CD4-positive, CD25-positive, alpha-beta regulatory T cell (primary cell): ENCODE results near the gene FGD5. TPM values are rescaled to one million over a fixed set of nuclear protein-coding genes. Genes with fewer than 3 reads are reported as not detected.

Experiments
- ATAC-seq, 2 donors: fragments of 150-1000 bp; cut with Tn5 transposase; one replicate each; pipeline ENCODE4 v1.10.0; 2021; ENCODE audit warnings: low read depth in 2 of 2, moderate number of reproducible peaks in 2 of 2, moderate library complexity in 1 of 2
- DNase-seq, 3 donors: peaks; one replicate each; pipeline versions ENCODE4 v3.0.0 to v3.0.0-alpha.2; 2012 to 2022; ENCODE audit warnings: mixed read lengths in 1 of 3
- H3K27ac ChIP-seq: one replicate; pipeline ENCODE4 v1.7.0; 2013; ENCODE audit warnings: mild to moderate bottlenecking, low read length; ENCODE audit not compliant: insufficient read depth, poor library complexity, severe bottlenecking
- H3K27me3 ChIP-seq: one replicate; pipeline ENCODE4 v1.7.0; 2013; ENCODE audit warnings: low read length; ENCODE audit not compliant: control insufficient read depth, insufficient read depth
- H3K36me3 ChIP-seq: one replicate; pipeline ENCODE4 v1.7.0; 2013; ENCODE audit warnings: mild to moderate bottlenecking, low read length, moderate library complexity; ENCODE audit not compliant: control insufficient read depth, insufficient read depth
- H3K4me1 ChIP-seq: 2 replicates; pipeline ENCODE4 v1.7.0; 2013; ENCODE audit warnings: mild to moderate bottlenecking, low read length; ENCODE audit not compliant: insufficient read depth, control insufficient read depth, poor library complexity, severe bottlenecking
- H3K4me3 ChIP-seq: one replicate; pipeline ENCODE4 v1.7.0; 2013; ENCODE audit warnings: low read depth, mild to moderate bottlenecking, low read length, moderate library complexity
- H3K9me3 ChIP-seq, 2 experiments: 1 replicate in 1 of 2; 2 replicates in 1 of 2; pipeline ENCODE4 v1.7.0; 2013; ENCODE audit warnings: low read length in 2 of 2, mild to moderate bottlenecking in 1 of 2, moderate library complexity in 1 of 2; ENCODE audit not compliant: control insufficient read depth in 2 of 2
- H3K27ac Mint-ChIP-seq, 3 donors: one replicate each; pipeline ENCODE4 v1.8.0; 2020 to 2022; ENCODE audit warnings: mild to moderate bottlenecking in 3 of 3, mixed read lengths in 3 of 3, moderate library complexity in 2 of 3
- H3K27me3 Mint-ChIP-seq: one replicate; pipeline ENCODE4 v1.8.0; 2022; ENCODE audit warnings: mild to moderate bottlenecking, mixed read lengths
- H3K36me3 Mint-ChIP-seq: one replicate; pipeline ENCODE4 v1.8.0; 2020; ENCODE audit warnings: mixed read lengths
- H3K4me1 Mint-ChIP-seq, 4 donors: one replicate each; pipeline ENCODE4 v1.8.0; 2020 to 2022; ENCODE audit warnings: mixed read lengths in 4 of 4, mild to moderate bottlenecking in 1 of 4
- H3K4me3 Mint-ChIP-seq, 4 donors: one replicate each; pipeline ENCODE4 v1.8.0; 2020 to 2022; ENCODE audit warnings: mild to moderate bottlenecking in 4 of 4, mixed read lengths in 4 of 4, moderate library complexity in 3 of 4
- H3K9me3 Mint-ChIP-seq, 7 donors: one replicate each; pipeline ENCODE4 v1.8.0; 2020 to 2022; ENCODE audit warnings: mixed read lengths in 7 of 7, mild to moderate bottlenecking in 3 of 7, moderate library complexity in 2 of 7
- polyA plus RNA-seq, 4 donors: library from polyadenylated mRNA; unstranded; fragments of 300-500 nt; fragmentation: Illumina TruSeq; gene quantifications; one replicate each; pipeline ENCODE4 v1.2.3, GENCODE V29; 2021
- total RNA-seq: library from RNA; stranded (reverse); gene quantifications from one replicate; pipeline ENCODE4 v1.2.3, GENCODE V29; 2022

Gene FGD5
- total and polyA plus RNA-seq, 5 donors from 2014 or later = 0.13 to 0.79 TPM; not detected in 3

- Mint-ChIP-seq H3K4me1 (no peaks in the 10 kb centered on the region), H3K4me3 (no peak overlapping the region), H3K9me3 (peaks cover 0 to 13% (median 6%) of the 10 kb centered on the region in 7 donors), H3K27ac (no peak overlapping the region), H3K36me3 (no peaks in the 10 kb centered on the region), H3K27me3 (peaks cover 15% of the 10 kb centered on the region)
- Histone ChIP-seq H3K9me3 (peaks cover 0 to 6% of the 10 kb centered on the region in 2 experiments), H3K27ac (no peak overlapping the region), H3K36me3 (no peaks in the 10 kb centered on the region), H3K27me3 (no peaks in the 10 kb centered on the region), H3K4me1 (no peaks in the 10 kb centered on the region), H3K4me3 (no peak overlapping the region)
- ATAC-seq (no peak), DNase-seq (no peak)
These were observed 44.3 kb upstream of the FGD5 start for GRCh38 chr3:14774431-14774830.

GRCh38 chr3:14775011-14775410 lies 43.8 kb upstream of the FGD5 start:
- peaks cover 0 to 6% of the 10 kb centered on the region in 2 experiments for H3K9me3 ChIP-seq
- H3K36me3 Mint-ChIP-seq = no peaks in the 10 kb centered on the region
- DNase-seq (no peak), ATAC-seq (no peak)
- no peak overlapping the region for H3K27ac Mint-ChIP-seq
- no peaks in the 10 kb centered on the region for H3K4me1 Mint-ChIP-seq
- no peaks in the 10 kb centered on the region for H3K36me3 ChIP-seq
- no peaks in the 10 kb centered on the region for H3K4me1 ChIP-seq
- H3K4me3 ChIP-seq = no peak overlapping the region
- peaks cover 0 to 13% (median 6%) of the 10 kb centered on the region in 7 donors for H3K9me3 Mint-ChIP-seq
- H3K27ac ChIP-seq = no peak overlapping the region
- H3K4me3 Mint-ChIP-seq = no peak overlapping the region
- H3K27me3 ChIP-seq = peaks cover 2% of the 10 kb centered on the region
- H3K27me3 Mint-ChIP-seq = peaks cover 19% of the 10 kb centered on the region

DNA sequence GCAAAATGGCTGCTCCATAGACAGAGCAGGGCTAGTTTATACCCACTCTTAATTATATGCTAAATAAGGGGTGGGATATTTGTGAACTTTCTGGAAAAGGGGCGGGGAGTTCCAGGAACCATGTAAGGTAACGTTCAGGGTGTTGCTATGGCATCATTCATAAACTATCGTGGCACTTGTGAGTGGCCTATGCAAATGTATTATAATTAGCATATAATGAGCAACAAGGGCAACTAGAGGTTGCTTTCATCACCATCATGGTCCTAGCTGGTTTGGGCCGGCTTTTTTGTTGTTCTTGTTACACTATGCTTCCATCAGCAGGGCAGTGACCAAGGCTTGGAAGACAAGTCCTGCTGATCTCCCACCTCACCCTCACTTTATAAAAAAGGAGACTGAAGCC lies 43.2 kb upstream of the FGD5 start:
- Histone ChIP-seq H3K27me3 (peaks cover 6% of the 10 kb centered on the region), H3K4me3 (no peak overlapping the region), H3K36me3 (no peaks in the 10 kb centered on the region), H3K27ac (no peak overlapping the region), H3K9me3 (peaks cover 0 to 6% of the 10 kb centered on the region in 2 experiments), H3K4me1 (no peaks in the 10 kb centered on the region)
- H3K27me3 Mint-ChIP-seq = peaks cover 24% of the 10 kb centered on the region
- H3K4me1 Mint-ChIP-seq = no peaks in the 10 kb centered on the region
- H3K36me3 Mint-ChIP-seq = no peaks in the 10 kb centered on the region
- peaks cover 0 to 13% (median 6%) of the 10 kb centered on the region in 7 donors for H3K9me3 Mint-ChIP-seq
- ATAC-seq (no peak), DNase-seq (no peak)
- no peak overlapping the region for H3K27ac Mint-ChIP-seq
- no peak overlapping the region for H3K4me3 Mint-ChIP-seq

- H3K27ac Mint-ChIP-seq = no peak overlapping the region
- Histone ChIP-seq H3K4me1 (no peaks in the 10 kb centered on the region), H3K9me3 (peaks cover 0 to 6% of the 10 kb centered on the region in 2 experiments), H3K27ac (no peak overlapping the region), H3K36me3 (no peaks in the 10 kb centered on the region), H3K4me3 (no peak overlapping the region), H3K27me3 (peaks cover 6% of the 10 kb centered on the region)
- ATAC-seq = no peak
- no peaks in the 10 kb centered on the region for H3K36me3 Mint-ChIP-seq
- no peak overlapping the region for H3K4me3 Mint-ChIP-seq
- H3K27me3 Mint-ChIP-seq = peaks cover 24% of the 10 kb centered on the region
- no peak for DNase-seq
- H3K9me3 Mint-ChIP-seq = peaks cover 0 to 13% (median 6%) of the 10 kb centered on the region in 7 donors
- no peaks in the 10 kb centered on the region for H3K4me1 Mint-ChIP-seq
These were observed 39.6 kb upstream of the FGD5 start for GRCh38 chr3:14779069-14779685.

GRCh38 chr3:14780927-14781507 lies 37.7 kb upstream of the FGD5 start:
- Mint-ChIP-seq H3K4me3 (no peak overlapping the region), H3K9me3 (peaks cover 0 to 13% (median 6%) of the 10 kb centered on the region in 7 donors), H3K36me3 (no peaks in the 10 kb centered on the region), H3K27ac (no peak overlapping the region), H3K4me1 (no peaks in the 10 kb centered on the region), H3K27me3 (peaks cover 21% of the 10 kb centered on the region)
- H3K36me3 ChIP-seq = no peaks in the 10 kb centered on the region
- peak in 1 of 3 donors; percentile 48 for DNase-seq
- H3K9me3 ChIP-seq = peaks cover 0 to 6% of the 10 kb centered on the region in 2 experiments
- H3K27ac ChIP-seq = no peak overlapping the region
- H3K4me1 ChIP-seq = no peaks in the 10 kb centered on the region
- no peak overlapping the region for H3K4me3 ChIP-seq
- ATAC-seq = no peak
- H3K27me3 ChIP-seq = peaks cover 6% of the 10 kb centered on the region

DNA sequence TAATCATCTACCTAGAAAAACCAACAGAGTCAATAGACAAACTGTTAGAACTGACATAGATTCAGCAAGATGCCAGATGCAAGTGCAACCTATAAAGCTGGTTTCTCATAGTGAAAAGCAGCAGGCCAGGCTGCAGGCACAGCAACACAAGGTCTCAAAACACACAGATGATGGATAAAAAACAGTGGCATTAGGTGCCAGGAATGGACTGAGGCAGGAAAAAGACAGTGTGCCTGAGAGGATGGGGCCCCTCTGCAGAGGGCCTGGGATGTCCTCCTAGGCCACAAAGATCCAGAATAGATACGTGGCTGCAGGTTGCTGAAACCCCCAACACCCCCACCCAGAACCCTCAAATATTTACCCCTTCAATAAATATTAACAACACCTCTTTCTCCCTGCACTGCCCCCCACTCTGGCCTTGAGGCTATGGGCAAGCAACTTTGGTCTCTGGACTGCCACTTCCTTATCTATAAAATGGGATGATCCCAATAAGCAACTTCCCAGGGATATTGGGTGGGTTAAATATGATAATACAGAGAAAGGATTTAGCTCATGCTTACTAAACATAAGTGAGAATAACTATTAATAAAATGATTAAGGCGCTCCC lies 35.2 kb upstream of the FGD5 start:
- Mint-ChIP-seq H3K36me3 (no peaks in the 10 kb centered on the region), H3K27ac (no peak overlapping the region), H3K9me3 (peaks cover 0 to 7% (median 4%) of the 10 kb centered on the region in 7 donors), H3K4me3 (no peak overlapping the region), H3K27me3 (peaks cover 13% of the 10 kb centered on the region), H3K4me1 (no peaks in the 10 kb centered on the region)
- Histone ChIP-seq H3K36me3 (no peaks in the 10 kb centered on the region), H3K4me1 (no peaks in the 10 kb centered on the region), H3K9me3 (peaks cover 0 to 4% of the 10 kb centered on the region in 2 experiments), H3K27me3 (peaks cover 6% of the 10 kb centered on the region), H3K4me3 (no peak overlapping the region), H3K27ac (no peak overlapping the region)
- DNase-seq (no peak), ATAC-seq (no peak)

DNA sequence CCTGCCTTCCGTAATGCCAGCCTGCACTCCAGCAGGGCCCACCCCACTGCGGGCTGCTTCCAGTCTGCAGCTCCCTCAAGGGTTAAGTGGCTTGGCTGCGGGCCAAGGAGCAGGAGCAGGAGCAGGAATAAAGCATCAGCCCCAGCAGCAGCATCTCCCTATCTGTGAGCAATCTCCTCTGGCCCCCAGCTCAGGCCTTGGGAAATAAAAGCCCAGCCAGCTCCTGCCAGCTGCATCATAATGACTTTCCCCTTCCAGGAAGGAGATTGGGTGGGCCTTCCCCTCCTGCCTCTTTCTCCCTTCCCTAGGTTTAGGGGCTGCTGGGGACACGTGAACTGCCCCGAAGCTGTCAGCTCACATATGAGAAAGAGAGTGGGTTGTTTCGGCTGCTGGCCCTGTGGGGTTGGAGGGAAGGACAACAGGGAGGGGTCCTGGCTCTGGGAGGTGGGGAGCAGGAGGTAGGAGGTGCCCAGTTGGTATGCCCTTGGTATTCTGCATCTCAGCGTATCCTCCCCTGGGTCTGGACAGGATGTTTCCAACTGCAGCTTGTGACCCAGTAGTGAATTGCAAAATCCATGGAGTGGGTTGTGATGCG lies 34.6 kb upstream of the FGD5 start:
- Mint-ChIP-seq H3K9me3 (peaks cover 0 to 4% (median under 1%) of the 10 kb centered on the region in 7 donors), H3K4me3 (no peak overlapping the region)
- H3K4me3 ChIP-seq = no peak overlapping the region

More for the DNA sequence above, 34.6 kb upstream of the FGD5 start:
- Mint-ChIP-seq H3K27me3 (peaks cover 16% of the 10 kb centered on the region), H3K4me1 (no peaks in the 10 kb centered on the region), H3K27ac (no peak overlapping the region), H3K36me3 (no peaks in the 10 kb centered on the region)
- no peaks in the 10 kb centered on the region for H3K4me1 ChIP-seq
- no peaks in the 10 kb centered on the region for H3K36me3 ChIP-seq
- no peak overlapping the region for H3K27ac ChIP-seq
- ATAC-seq (no peak), DNase-seq (no peak)
- H3K27me3 ChIP-seq = peaks cover 6% of the 10 kb centered on the region
- H3K9me3 ChIP-seq = no peaks in the 10 kb centered on the region
